Neural cell (in vitro differentiated cells): ENCODE data around the gene ZNF784. TPM values are rescaled to one million over a fixed set of nuclear protein-coding genes. Genes with fewer than 3 reads are reported as not detected.

Experiments
- H2AFZ ChIP-seq: fragments of 200-600, 300-800 bp; sonication (generic), shearing (Covaris generic); 2 replicates; pipeline ENCODE4 v1.6.0; 2014; ENCODE audit warnings: low read depth, mild to moderate bottlenecking, antibody characterized with exemption, low read length, moderate library complexity
- H3F3A ChIP-seq: fragments of 200-600 bp; shearing (Covaris generic); 2 replicates; pipeline ENCODE4 v1.6.1; 2016; ENCODE audit warnings: mild to moderate bottlenecking, moderate library complexity, mixed read lengths, antibody characterized with exemption, low read length; ENCODE audit not compliant: insufficient read depth, poor library complexity, severe bottlenecking
- H3K27ac ChIP-seq: fragments of 200-600, 300-800 bp; sonication (generic), shearing (Covaris generic); 2 replicates; pipeline ENCODE4 v1.5.1; 2014; ENCODE audit warnings: mild to moderate bottlenecking, low read length, moderate library complexity
- H3K27me3 ChIP-seq: fragments of 300-800, 200-600 bp; sonication (generic), shearing (Covaris generic); 2 replicates; pipeline ENCODE4 v1.6.0; 2014; ENCODE audit warnings: mild to moderate bottlenecking, low read depth, low read length, moderate library complexity; ENCODE audit not compliant: insufficient read depth
- H3K36me3 ChIP-seq: fragments of 300-800, 200-600 bp; sonication (generic), shearing (Covaris generic); 2 replicates; pipeline ENCODE4 v1.5.1; 2014; ENCODE audit warnings: mild to moderate bottlenecking, antibody characterized with exemption, low read length, moderate library complexity; ENCODE audit not compliant: insufficient read depth
- H3K4me2 ChIP-seq: fragments of 300-800, 200-600 bp; sonication (generic), shearing (Covaris generic); 2 replicates; pipeline ENCODE4 v1.6.0; 2014; ENCODE audit warnings: mild to moderate bottlenecking, low read length
- H3K4me3 ChIP-seq: fragments of 300-800, 200-600 bp; sonication (generic), shearing (Covaris generic); 2 replicates; pipeline ENCODE4 v1.5.1; 2014; ENCODE audit warnings: mild to moderate bottlenecking, low read length, moderate library complexity
- H3K79me2 ChIP-seq: fragments of 200-600 bp; shearing (Covaris generic); replicated peaks from 2 replicates; pipeline ENCODE4 v1.6.0; 2014; ENCODE audit warnings: mild to moderate bottlenecking, low read length, moderate library complexity; ENCODE audit not compliant: insufficient read depth
- H3K9ac ChIP-seq: fragments of 300-800, 200-600 bp; sonication (generic), shearing (Covaris generic); 2 replicates; pipeline ENCODE4 v1.6.1; 2016; ENCODE audit warnings: mild to moderate bottlenecking, low read length, mixed read lengths
- H3K9me2 ChIP-seq: fragments of 200-600 bp; shearing (Covaris generic); 2 replicates; pipeline ENCODE4 v1.6.1; 2016; ENCODE audit warnings: mild to moderate bottlenecking, low read length, mixed read lengths; ENCODE audit not compliant: insufficient read depth
- H3K9me3 ChIP-seq: fragments of 200-600, 300-800 bp; sonication (generic), shearing (Covaris generic); 2 replicates; pipeline ENCODE4 v1.6.1; 2016; ENCODE audit warnings: mild to moderate bottlenecking, mixed run types, low read length, moderate library complexity, mixed read lengths
- H4K20me1 ChIP-seq: fragments of 200-600 bp; shearing (Covaris generic); 2 replicates; pipeline ENCODE4 v1.6.1; 2016; ENCODE audit warnings: mild to moderate bottlenecking, mixed run types; ENCODE audit not compliant: insufficient read depth
- CTCF ChIP-seq: fragments of 450-650 bp; IDR thresholded peaks from 2 replicates; pipeline ENCODE4 v1.5.1; 2014; ENCODE audit warnings: antibody characterized with exemption, mild to moderate bottlenecking, moderate library complexity; ENCODE audit not compliant: poor library complexity, severe bottlenecking
- EP300 ChIP-seq: fragments of 450-650 bp; conservative IDR thresholded peaks from 2 replicates; pipeline ENCODE4 v1.6.1; 2014; ENCODE audit warnings: antibody characterized with exemption, mild to moderate bottlenecking, moderate library complexity; ENCODE audit not compliant: poor library complexity, severe bottlenecking
- EZH2 ChIP-seq: fragments of 200-600, 300-800 bp; shearing (Covaris generic), sonication (generic); IDR thresholded peaks from 2 replicates; pipeline ENCODE4 v1.6.1; 2014; ENCODE audit warnings: antibody characterized with exemption, low read length, borderline replicate concordance, mild to moderate bottlenecking; ENCODE audit not compliant: insufficient read depth, poor library complexity, severe bottlenecking
- MXI1 ChIP-seq: fragments of 450-650 bp; conservative IDR thresholded peaks from 2 replicates; pipeline ENCODE4 v1.6.1; 2014; ENCODE audit warnings: antibody characterized with exemption, mild to moderate bottlenecking; ENCODE audit not compliant: poor library complexity, severe bottlenecking
- POLR2AphosphoS5 ChIP-seq: IDR thresholded peaks from 2 replicates; pipeline ENCODE4 v1.6.1; 2012
- RAD21 ChIP-seq: fragments of 450-650 bp; conservative IDR thresholded peaks from 2 replicates; pipeline ENCODE4 v1.6.1; 2014; ENCODE audit warnings: antibody characterized with exemption, mild to moderate bottlenecking, moderate library complexity
- REST ChIP-seq: IDR thresholded peaks from 2 replicates; pipeline ENCODE4 v1.6.1; 2012; ENCODE audit warnings: borderline replicate concordance
- SMC3 ChIP-seq: fragments of 450-650 bp; conservative IDR thresholded peaks from 2 replicates; pipeline ENCODE4 v1.6.1; 2014; ENCODE audit warnings: antibody characterized with exemption, mild to moderate bottlenecking, moderate library complexity; ENCODE audit not compliant: poor library complexity
- TAF1 ChIP-seq: IDR thresholded peaks from 2 replicates; pipeline ENCODE4 v1.6.1; 2012; ENCODE audit warnings: low read depth
- polyA plus RNA-seq: library from polyadenylated mRNA; depleted of rRNA; stranded (reverse); fragments of >200 nt; gene quantifications from 2 replicates; pipeline ENCODE4 v1.2.3, GENCODE V29; 2014

Gene ZNF784
- polyA plus RNA-seq, 1 donor from 2014 or later = 10.3 TPM

GRCh38 chr19:55658846-55659459 is 34.6 kb upstream of the ZNF784 start:
- Histone ChIP-seq H3K27me3 (no peaks in the 10 kb centered on the region), H3F3A (no peaks in the 10 kb centered on the region), H3K9ac (no peak overlapping the region), H3K9me2 (no peaks in the 10 kb centered on the region), H3K9me3 (no peaks in the 10 kb centered on the region), H4K20me1 (peaks cover 42% of the 10 kb centered on the region), H3K36me3 (no peaks in the 10 kb centered on the region), H2AFZ (no peak overlapping the region), H3K27ac (no peak overlapping the region), H3K4me2 (no peak overlapping the region), H3K79me2 (peaks cover 43% of the 10 kb centered on the region), H3K4me3 (no peak overlapping the region)
- no peak for TF ChIP-seq SMC3
- TF ChIP-seq REST = no peak
- TF ChIP-seq MXI1 = no peak
- no peak for TF ChIP-seq EP300
- TF ChIP-seq TAF1 = no peak
- TF ChIP-seq CTCF = no peak
- TF ChIP-seq POLR2AphosphoS5 = no peak
- no peak for TF ChIP-seq RAD21
- TF ChIP-seq EZH2 = no peak

GRCh38 chr19:55656988-55657747 is 32.8 kb upstream of the ZNF784 start:
- H3K27me3 ChIP-seq = no peaks in the 10 kb centered on the region
- H3F3A ChIP-seq = no peaks in the 10 kb centered on the region
- peaks cover 42% of the 10 kb centered on the region for H4K20me1 ChIP-seq
- H3K9ac ChIP-seq = peak overlapping the region; percentile 98
- TF ChIP-seq RAD21 (no peak), POLR2AphosphoS5 (no peak), REST (no peak), TAF1 (no peak), MXI1 (no peak), CTCF (no peak), SMC3 (no peak), EZH2 (no peak), EP300 (no peak)
- H3K9me3 ChIP-seq = no peaks in the 10 kb centered on the region
- H3K4me2 ChIP-seq = peak overlapping the region; percentile 94
- peak overlapping the region; percentile 91 for H3K4me3 ChIP-seq
- H3K36me3 ChIP-seq = no peaks in the 10 kb centered on the region
- H3K9me2 ChIP-seq = no peaks in the 10 kb centered on the region
- H3K79me2 ChIP-seq = peaks cover 43% of the 10 kb centered on the region
- no peak overlapping the region for H3K27ac ChIP-seq
- H2AFZ ChIP-seq = no peak overlapping the region
